H1 (cell line): ENCODE measurements around the gene CD99. TPM values are rescaled to one million over a fixed set of nuclear protein-coding genes. Genes with fewer than 3 reads are reported as not detected.

Experiments
- CTBP2 ChIP-seq: IDR thresholded peaks from 2 replicates; pipeline ENCODE4 v1.7.0; 2011; ENCODE audit warnings: borderline replicate concordance, mild to moderate bottlenecking, moderate library complexity, mixed read lengths, low read length; ENCODE audit not compliant: insufficient read depth, insufficient read length
- E2F6 ChIP-seq: IDR thresholded peaks from 2 replicates; pipeline ENCODE4 v1.6.1; 2012; ENCODE audit warnings: inconsistent platforms
- EZH2 ChIP-seq: fragments of 200-600 bp; sonication (generic); IDR thresholded peaks from 2 replicates; pipeline ENCODE4 v1.7.1; 2012; ENCODE audit warnings: low read depth, mild to moderate bottlenecking, moderate library complexity, low read length, inconsistent platforms; ENCODE audit not compliant: severe bottlenecking
- PHF8 ChIP-seq: fragments of 200-600 bp; sonication (generic); conservative IDR thresholded peaks from 2 replicates; pipeline ENCODE4 v1.7.1; 2012; ENCODE audit warnings: low read depth, mild to moderate bottlenecking, inconsistent platforms, low read length, moderate library complexity
- ZNF274 ChIP-seq: IDR thresholded peaks from 2 replicates; pipeline ENCODE4 v1.7.0; 2012; ENCODE audit warnings: low read length, borderline replicate concordance; ENCODE audit errors: extremely low read depth
- polyA plus RNA-seq, 7 experiments: library from polyadenylated mRNA; depleted of rRNA in 3 of 7; stranded (reverse) in 5 of 7; unstranded in 2 of 7; fragments of >200 nt in 5 of 7; fragments of 200-250 nt in 2 of 7; gene quantifications; 1 replicate in 5 of 7; 2 replicates in 1 of 7; 4 replicates in 1 of 7; pipeline versions ENCODE4 v1.2.1 to v1.2.3, GENCODE V29; 2011 to 2013; ENCODE audit warnings: missing spikeins in 2 of 7, mixed read lengths in 2 of 7
- total RNA-seq: library from RNA; stranded (reverse); fragmentation: NEBNext Ultra II Directional; extraction: Animal tissue kit (Norgen Biotek cat#: 25700); gene quantifications from 2 replicates; pipeline ENCODE4 v1.2.1, GENCODE V29; 2021

The CD99 gene
- total and polyA plus RNA-seq, 2 of the 8 experiments (the other 6 are each of a cell fraction or from before 2014, with no cell fraction given), result 30.1 to 47.8 TPM

GRCh38 chrX:2708021-2708420, 16.9 kb downstream of the CD99 start (continued):
- TF ChIP-seq ZNF274 (no peak), PHF8 (no peak), E2F6 (no peak), EZH2 (no peak), CTBP2 (no peak)
- TF ChIP-seq, all 59 proteins: peak for 2
